HCT116 (cell line): ENCODE results near the gene PITPNC1.

ENCODE experiments used
- ELF1 ChIP-seq: IDR thresholded peaks from 2 replicates; pipeline ENCODE4 v1.6.1; 2012; ENCODE audit warnings: low read depth, borderline replicate concordance
- POLR2AphosphoS5 ChIP-seq: IDR thresholded peaks from 2 replicates; pipeline ENCODE4 v1.6.1; 2011; ENCODE audit warnings: mild to moderate bottlenecking, low read depth, low read length, moderate library complexity
- SIN3A ChIP-seq: IDR thresholded peaks from 2 replicates; pipeline ENCODE4 v1.6.1; 2012; ENCODE audit warnings: low read depth
- TCF7L2 ChIP-seq: IDR thresholded peaks from 2 replicates; pipeline ENCODE4 v1.7.0; 2011; ENCODE audit warnings: borderline replicate concordance, inconsistent platforms; ENCODE audit not compliant: insufficient read depth, insufficient read length; ENCODE audit errors: extremely low read depth
- YY1 ChIP-seq: IDR thresholded peaks from 2 replicates; pipeline ENCODE4 v1.6.1; 2011; ENCODE audit warnings: low read length, low read depth, moderate library complexity, mild to moderate bottlenecking; ENCODE audit not compliant: insufficient replicate concordance; ENCODE audit errors: extremely low read depth
- ZNF274 ChIP-seq: fragments of 200-500 bp; sonication (Bioruptor generic); IDR thresholded peaks from 2 replicates; pipeline ENCODE4 v1.6.1; 2014; ENCODE audit warnings: mild to moderate bottlenecking, low read depth, low read length, inconsistent platforms
- TF ChIP-seq, protein P1 (sequence below), 3 experiments: fragments of 200-600 bp in 1 of 3; sonication (generic) in 1 of 3; IDR thresholded peaks in 2 of 3; conservative IDR thresholded peaks in 1 of 3; 2 replicates each; pipeline ENCODE4 v1.5.1; 2012 to 2017; ENCODE audit warnings: low read depth in 2 of 3, low read length in 2 of 3, antibody characterized with exemption in 1 of 3, borderline replicate concordance in 1 of 3, control low read depth in 1 of 3, mild to moderate bottlenecking in 1 of 3, mixed read lengths in 1 of 3, mixed run types in 1 of 3, moderate library complexity in 1 of 3; ENCODE audit not compliant: insufficient read depth in 1 of 3
- TF ChIP-seq, protein P2 (sequence below): IDR thresholded peaks from 2 replicates; pipeline ENCODE4 v1.6.1; 2012

DNA sequence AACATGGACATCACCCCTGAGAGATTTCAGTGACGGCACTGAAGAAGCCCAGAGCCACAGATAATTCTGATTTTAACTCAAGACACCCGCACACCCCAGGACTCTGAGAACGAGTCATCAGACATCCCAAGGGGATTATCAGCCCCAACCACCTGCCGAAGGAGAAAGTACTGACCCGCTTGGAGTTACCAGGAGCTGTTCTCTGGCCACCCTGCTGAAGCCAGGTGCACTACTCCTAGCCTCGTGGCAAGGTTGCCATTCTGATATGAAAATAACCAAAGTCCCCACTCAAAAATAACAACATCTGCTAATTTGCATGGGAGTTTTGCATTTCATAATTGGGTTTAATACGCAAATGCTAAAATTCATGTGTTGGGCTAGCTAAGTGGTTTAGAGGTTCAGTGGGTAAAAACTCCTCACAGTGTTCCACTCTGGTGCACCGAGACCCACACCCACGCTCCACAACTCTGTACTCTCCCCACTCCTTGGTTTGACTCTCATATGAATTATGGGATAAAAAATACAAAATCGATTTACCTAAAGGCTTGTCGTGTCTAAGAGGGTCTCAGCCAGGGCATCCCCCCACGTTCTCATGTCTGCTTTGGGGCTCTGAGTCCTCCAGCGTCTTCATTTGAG lies 197.7 kb downstream of the PITPNC1 start:
- TF ChIP-seq, protein P1, sequence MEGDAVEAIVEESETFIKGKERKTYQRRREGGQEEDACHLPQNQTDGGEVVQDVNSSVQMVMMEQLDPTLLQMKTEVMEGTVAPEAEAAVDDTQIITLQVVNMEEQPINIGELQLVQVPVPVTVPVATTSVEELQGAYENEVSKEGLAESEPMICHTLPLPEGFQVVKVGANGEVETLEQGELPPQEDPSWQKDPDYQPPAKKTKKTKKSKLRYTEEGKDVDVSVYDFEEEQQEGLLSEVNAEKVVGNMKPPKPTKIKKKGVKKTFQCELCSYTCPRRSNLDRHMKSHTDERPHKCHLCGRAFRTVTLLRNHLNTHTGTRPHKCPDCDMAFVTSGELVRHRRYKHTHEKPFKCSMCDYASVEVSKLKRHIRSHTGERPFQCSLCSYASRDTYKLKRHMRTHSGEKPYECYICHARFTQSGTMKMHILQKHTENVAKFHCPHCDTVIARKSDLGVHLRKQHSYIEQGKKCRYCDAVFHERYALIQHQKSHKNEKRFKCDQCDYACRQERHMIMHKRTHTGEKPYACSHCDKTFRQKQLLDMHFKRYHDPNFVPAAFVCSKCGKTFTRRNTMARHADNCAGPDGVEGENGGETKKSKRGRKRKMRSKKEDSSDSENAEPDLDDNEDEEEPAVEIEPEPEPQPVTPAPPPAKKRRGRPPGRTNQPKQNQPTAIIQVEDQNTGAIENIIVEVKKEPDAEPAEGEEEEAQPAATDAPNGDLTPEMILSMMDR (IDR thresholded peaks at IDR 0.05 in 2 of 3, conservative IDR thresholded peaks at IDR 0.05 in 1 of 3; ENCODE audit: borderline replicate concordance in 1 of 3, insufficient read depth in 1 of 3, low read depth in 2 of 3, low read length in 2 of 3), result no peak
- no peak for TF ChIP-seq YY1
- no peak for TF ChIP-seq TCF7L2
- TF ChIP-seq ELF1, result no peak
- TF ChIP-seq POLR2AphosphoS5, result no peak
- TF ChIP-seq ZNF274, result no peak
- TF ChIP-seq SIN3A, result no peak
- TF ChIP-seq, protein P2, sequence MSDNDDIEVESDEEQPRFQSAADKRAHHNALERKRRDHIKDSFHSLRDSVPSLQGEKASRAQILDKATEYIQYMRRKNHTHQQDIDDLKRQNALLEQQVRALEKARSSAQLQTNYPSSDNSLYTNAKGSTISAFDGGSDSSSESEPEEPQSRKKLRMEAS, result no peak
